ENCODE measurements around the gene CDCA3.
"Not testable (repeated sequence)": the region's sequence is repeated elsewhere in the genome, so short reads cannot be mapped to it uniquely, and the experiment has no call there.

CDCA3 gene

DNA sequence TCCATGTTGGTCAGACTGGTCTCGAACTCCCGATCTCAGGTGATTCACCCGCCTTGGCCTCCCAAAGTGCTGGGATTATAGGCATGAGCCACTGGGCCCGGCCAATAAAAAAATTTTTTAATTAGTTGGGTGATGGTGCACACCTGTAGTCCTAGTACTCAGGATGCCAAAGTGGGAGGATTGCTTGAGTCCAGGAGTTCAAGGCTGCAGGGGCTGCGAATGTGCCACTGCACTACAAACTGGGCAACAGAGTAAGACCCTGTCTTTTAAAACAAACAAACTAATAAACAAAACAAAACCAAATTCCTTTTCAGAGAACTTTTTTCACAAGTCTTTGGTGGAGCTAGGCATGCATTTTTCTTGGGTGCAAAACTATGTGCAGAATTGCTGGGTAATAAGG, 32.2 kb upstream of the CDCA3 start:
- no peak for TF ChIP-seq CTCF (IDR thresholded peaks at IDR 0.05; ENCODE audit: low read length, missing control alignments)
- no peak overlapping the region for H3K4me3 ChIP-seq (replicated peaks; ENCODE audit: low read depth, low read length)
- DNase-seq (ENCODE audit: low read depth) = no peak

DNA sequence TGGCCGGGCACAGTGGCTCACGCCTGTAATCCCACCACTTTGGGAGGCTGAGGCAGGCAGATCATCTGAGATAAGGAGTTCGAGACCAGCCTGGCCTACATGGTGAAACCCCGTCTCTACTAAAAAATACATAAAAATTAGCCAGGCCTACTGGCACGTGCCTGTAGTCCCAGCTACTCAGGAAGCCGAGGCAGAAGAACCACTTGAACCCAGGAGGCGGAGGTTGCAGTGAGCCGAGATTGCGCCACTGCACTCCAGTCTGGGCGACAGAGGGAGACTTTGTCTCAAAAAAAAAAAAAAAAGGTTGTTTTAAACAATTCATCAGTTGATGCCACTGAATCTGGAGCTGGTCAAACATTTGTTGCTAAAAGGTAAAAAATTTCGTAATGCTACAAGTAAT, 28.7 kb upstream of the CDCA3 start:
- DNase-seq (ENCODE audit: low read depth); H3K4me3 ChIP-seq (replicated peaks; ENCODE audit: low read depth, low read length): not testable (repeated sequence)

- peak overlapping the region; percentile 83 for H3K4me3 ChIP-seq (replicated peaks; ENCODE audit: low read depth, low read length)
- not testable (repeated sequence) for DNase-seq (ENCODE audit: low read depth)
These were observed 22.9 kb upstream of the CDCA3 start for GRCh38 chr12:6874015-6874368.

- no peak for TF ChIP-seq CTCF (IDR thresholded peaks at IDR 0.05; ENCODE audit: low read length, missing control alignments)
- peak within 1 kb of the TSS; percentile 83 for H3K4me3 ChIP-seq (replicated peaks; ENCODE audit: low read depth, low read length)
- DNase-seq (ENCODE audit: low read depth) = peak; percentile 96
These were observed 22.3 kb upstream of the CDCA3 start, which contains the start of gene SPSB2 for GRCh38 chr12:6873094-6874014. SPSB2 (minus strand) TSS chr12:6873303; CDS start chr12:6872901, 402 bp downstream.

- peak; percentile 70 for DNase-seq (ENCODE audit: low read depth)
- peak; percentile 91 for TF ChIP-seq CTCF (IDR thresholded peaks at IDR 0.05; ENCODE audit: low read length, missing control alignments)
- H3K4me3 ChIP-seq (replicated peaks; ENCODE audit: low read depth, low read length) = peak overlapping the region; percentile 83
These were observed 21.3 kb upstream of the CDCA3 start for GRCh38 chr12:6872073-6873048.

GRCh38 chr12:6871052-6871957, 20.2 kb upstream of the CDCA3 start:
- no peak for DNase-seq (ENCODE audit: low read depth)
- peak overlapping the region; percentile 83 for H3K4me3 ChIP-seq (replicated peaks; ENCODE audit: low read depth, low read length)
- TF ChIP-seq CTCF (IDR thresholded peaks at IDR 0.05; ENCODE audit: low read length, missing control alignments) = no peak

DNA sequence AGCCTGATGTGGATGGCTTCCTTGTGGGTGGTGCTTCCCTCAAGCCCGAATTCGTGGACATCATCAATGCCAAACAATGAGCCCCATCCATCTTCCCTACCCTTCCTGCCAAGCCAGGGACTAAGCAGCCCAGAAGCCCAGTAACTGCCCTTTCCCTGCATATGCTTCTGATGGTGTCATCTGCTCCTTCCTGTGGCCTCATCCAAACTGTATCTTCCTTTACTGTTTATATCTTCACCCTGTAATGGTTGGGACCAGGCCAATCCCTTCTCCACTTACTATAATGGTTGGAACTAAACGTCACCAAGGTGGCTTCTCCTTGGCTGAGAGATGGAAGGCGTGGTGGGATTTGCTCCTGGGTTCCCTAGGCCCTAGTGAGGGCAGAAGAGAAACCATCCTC, 19.2 kb upstream of the CDCA3 start:
- not testable (repeated sequence) for H3K4me3 ChIP-seq (replicated peaks; ENCODE audit: low read depth, low read length); DNase-seq (ENCODE audit: low read depth)

Data from fibroblast of pulmonary artery (primary cell).